Mesenchymal stem cell (in vitro differentiated cells and primary cell): ENCODE data around the gene EXOC6B.

ENCODE experiments used
- DNase-seq: peaks from one replicate; pipeline ENCODE4 v3.0.0-alpha.2; 2013
- H2AFZ ChIP-seq: one replicate; pipeline ENCODE4 v1.6.1; 2013; ENCODE audit warnings: low read depth, mild to moderate bottlenecking, control low read depth, inconsistent platforms, low read length, moderate library complexity
- H2AK5ac ChIP-seq: 2 replicates; pipeline ENCODE4 v1.6.1; 2013; ENCODE audit warnings: low read length, moderate library complexity, mild to moderate bottlenecking, inconsistent platforms; ENCODE audit not compliant: severe bottlenecking
- H2BK120ac ChIP-seq: one replicate; pipeline ENCODE4 v1.6.1; 2013; ENCODE audit warnings: low read depth, mild to moderate bottlenecking, inconsistent platforms, low read length, moderate library complexity
- H2BK12ac ChIP-seq, 2 experiments: one replicate each; pipeline ENCODE4 v1.6.1; 2013; ENCODE audit warnings: inconsistent platforms in 2 of 2, low read length in 2 of 2, mild to moderate bottlenecking in 2 of 2, moderate library complexity in 2 of 2, control low read depth in 1 of 2
- H2BK15ac ChIP-seq: one replicate; pipeline ENCODE4 v1.6.1; 2013; ENCODE audit warnings: mild to moderate bottlenecking, low read depth, inconsistent platforms; ENCODE audit not compliant: poor library complexity, severe bottlenecking
- H2BK5ac ChIP-seq: 2 replicates; pipeline ENCODE4 v1.6.1; 2013; ENCODE audit warnings: low read depth, mild to moderate bottlenecking, low read length, control low read depth, inconsistent platforms; ENCODE audit not compliant: poor library complexity, severe bottlenecking
- H3K14ac ChIP-seq, 2 experiments: one replicate each; pipeline ENCODE4 v1.6.1; 2013; ENCODE audit warnings: inconsistent platforms in 2 of 2, low read length in 2 of 2, control low read depth in 1 of 2, mild to moderate bottlenecking in 1 of 2, moderate library complexity in 1 of 2
- H3K18ac ChIP-seq, 2 experiments: one replicate each; pipeline ENCODE4 v1.6.1; 2013; ENCODE audit warnings: inconsistent platforms in 2 of 2, low read length in 2 of 2, control low read depth in 1 of 2, low read depth in 1 of 2, mild to moderate bottlenecking in 1 of 2
- H3K23ac ChIP-seq, 2 experiments: one replicate each; pipeline ENCODE4 v1.6.1; 2013; ENCODE audit warnings: inconsistent platforms in 2 of 2, low read length in 2 of 2, mild to moderate bottlenecking in 2 of 2, moderate library complexity in 2 of 2, control low read depth in 1 of 2
- H3K27ac ChIP-seq: 2 replicates; pipeline ENCODE4 v1.5.1; 2013; ENCODE audit warnings: mild to moderate bottlenecking, moderate library complexity, low read length, control low read depth, inconsistent platforms; ENCODE audit not compliant: poor library complexity, severe bottlenecking
- H3K27me3 ChIP-seq, 2 experiments: 2 replicates each; pipeline versions ENCODE4 v1.6.1 to v1.7.0; 2013; ENCODE audit warnings: low read length in 2 of 2, mild to moderate bottlenecking in 2 of 2, moderate library complexity in 2 of 2, control low read depth in 1 of 2, inconsistent platforms in 1 of 2; ENCODE audit not compliant: control insufficient read depth in 1 of 2, insufficient read depth in 1 of 2
- H3K36me3 ChIP-seq, 2 experiments: 2 replicates each; pipeline versions ENCODE4 v1.6.1 to v1.7.0; 2013; ENCODE audit warnings: low read length in 2 of 2, control low read depth in 1 of 2, inconsistent platforms in 1 of 2, low read depth in 1 of 2, mild to moderate bottlenecking in 1 of 2; ENCODE audit not compliant: insufficient read depth in 2 of 2, control insufficient read depth in 1 of 2
- H3K4ac ChIP-seq, 2 experiments: one replicate each; pipeline ENCODE4 v1.6.1; 2013; ENCODE audit warnings: inconsistent platforms in 2 of 2, low read length in 2 of 2, mild to moderate bottlenecking in 2 of 2, moderate library complexity in 2 of 2, control low read depth in 1 of 2, low read depth in 1 of 2
- H3K4me1 ChIP-seq: 2 replicates; pipeline ENCODE4 v1.6.1; 2013; ENCODE audit warnings: low read depth, low read length, control low read depth; ENCODE audit not compliant: control insufficient read depth, insufficient read depth
- H3K4me2 ChIP-seq: 2 replicates; pipeline ENCODE4 v1.6.1; 2013; ENCODE audit warnings: low read length, mild to moderate bottlenecking, inconsistent platforms; ENCODE audit not compliant: poor library complexity, severe bottlenecking
- H3K4me3 ChIP-seq, 2 experiments: 2 replicates each; pipeline versions ENCODE4 v1.5.1 to v1.7.0; 2013; ENCODE audit warnings: low read length in 2 of 2, mild to moderate bottlenecking in 2 of 2, control low read depth in 1 of 2, low read depth in 1 of 2; ENCODE audit not compliant: insufficient read depth in 1 of 2
- H3K79me1 ChIP-seq: replicated peaks from 2 replicates; pipeline ENCODE4 v1.6.1; 2013; ENCODE audit warnings: mild to moderate bottlenecking, control low read depth, low read length, inconsistent platforms; ENCODE audit not compliant: poor library complexity, severe bottlenecking
- H3K9ac ChIP-seq: 2 replicates; pipeline ENCODE4 v1.7.0; 2013; ENCODE audit warnings: mild to moderate bottlenecking, low read length, moderate library complexity
- H3K9me3 ChIP-seq: 2 replicates; pipeline ENCODE4 v1.7.0; 2013; ENCODE audit warnings: mild to moderate bottlenecking, low read length; ENCODE audit not compliant: control insufficient read depth
- H4K8ac ChIP-seq: one replicate; pipeline ENCODE4 v1.6.1; 2013; ENCODE audit warnings: inconsistent platforms, mild to moderate bottlenecking, low read length, moderate library complexity
- H4K91ac ChIP-seq: one replicate; pipeline ENCODE4 v1.6.1; 2013; ENCODE audit warnings: mild to moderate bottlenecking, low read length, inconsistent platforms
- WGBS: methylation state at CpG from one replicate; pipeline ENCODE4 v1.1.7; 2013; ENCODE audit warnings: mixed read lengths; 5-methylcytosine and 5-hydroxymethylcytosine counted together

EXOC6B gene

DNA sequence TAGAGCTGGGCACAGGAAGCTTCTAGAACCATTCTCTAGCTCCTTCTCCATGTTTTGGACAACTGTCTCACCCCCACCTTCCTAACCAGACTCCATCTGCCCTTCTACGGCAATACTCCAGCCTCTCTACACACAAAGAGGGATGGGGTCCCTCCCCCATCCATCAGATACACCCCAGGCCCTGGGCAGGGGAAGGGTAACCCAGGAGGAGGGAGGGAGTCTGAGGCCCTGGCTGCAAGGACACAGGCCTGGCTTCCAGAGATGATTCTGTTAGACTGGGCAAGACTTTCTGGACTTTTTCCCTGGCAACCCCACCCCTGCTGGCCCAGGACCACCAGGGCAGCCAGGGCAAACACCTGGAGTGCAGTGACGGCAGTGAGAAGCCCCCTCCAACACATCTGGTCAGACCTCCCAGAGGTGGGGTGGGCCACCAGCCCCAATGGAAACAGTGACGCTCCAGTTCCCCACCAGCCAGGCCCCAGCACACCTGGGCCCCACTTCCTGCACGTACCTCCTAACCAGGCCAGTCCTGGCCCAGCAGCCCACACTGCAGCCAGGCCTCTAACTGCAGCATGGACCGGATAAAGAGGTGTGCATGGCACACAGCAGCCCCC is 684.7 kb downstream of the EXOC6B start:
- H3K79me1 ChIP-seq: no peaks in the 10 kb centered on the region
- H3K4ac ChIP-seq: no peak overlapping the region
- H4K8ac ChIP-seq: no peak overlapping the region
- 95% methylated on average over 5 of the region's 5 CpGs for WGBS
- no peak overlapping the region for H3K9ac ChIP-seq
- H2BK120ac ChIP-seq: no peak overlapping the region
- no peak overlapping the region for H3K14ac ChIP-seq
- no peaks in the 10 kb centered on the region for H3K9me3 ChIP-seq
- H3K23ac ChIP-seq: no peak overlapping the region
- H2BK12ac ChIP-seq: no peak overlapping the region
- no peak overlapping the region for H2AK5ac ChIP-seq
- H2AFZ ChIP-seq: no peak overlapping the region
- H3K36me3 ChIP-seq: no peaks in the 10 kb centered on the region
- no peak overlapping the region for H3K18ac ChIP-seq
- H3K4me3 ChIP-seq: no peak overlapping the region
- H3K4me1 ChIP-seq: peaks cover 50% of the 10 kb centered on the region
- no peak overlapping the region for H2BK5ac ChIP-seq
- no peak overlapping the region for H4K91ac ChIP-seq
- H3K4me2 ChIP-seq: no peak overlapping the region
- H3K27me3 ChIP-seq: peaks cover 0 to 33% of the 10 kb centered on the region in 2 experiments
- no peak overlapping the region for H3K27ac ChIP-seq
- no peak overlapping the region for H2BK15ac ChIP-seq
- no peak for DNase-seq

DNA sequence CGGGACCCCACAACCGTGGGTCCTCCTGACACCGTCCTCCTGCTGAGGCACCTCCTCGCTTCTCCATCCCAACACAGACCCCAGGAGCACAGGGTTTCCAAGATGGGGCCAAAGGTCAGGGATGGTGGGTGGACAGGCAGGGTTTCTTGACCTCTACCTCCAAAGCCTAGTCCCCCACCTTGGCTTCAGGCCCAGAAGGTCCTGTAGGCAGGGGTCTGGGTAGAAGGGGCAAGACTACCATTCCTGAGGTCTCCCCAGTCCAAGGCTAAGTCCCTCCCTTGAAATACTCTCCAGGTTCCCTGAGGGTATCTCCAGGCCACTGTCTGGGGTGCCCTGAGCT is 685.2 kb downstream of the EXOC6B start:
- no peak for DNase-seq
- Histone ChIP-seq H4K91ac (no peak overlapping the region), H3K14ac (no peak overlapping the region), H3K27ac (no peak overlapping the region), H3K9me3 (no peaks in the 10 kb centered on the region), H2BK15ac (no peak overlapping the region), H2AK5ac (no peak overlapping the region), H2BK5ac (no peak overlapping the region), H2AFZ (no peak overlapping the region), H3K4me2 (no peak overlapping the region), H2BK120ac (no peak overlapping the region), H3K18ac (no peak overlapping the region), H3K4ac (no peak overlapping the region), H3K9ac (no peak overlapping the region), H3K36me3 (peaks cover 0 to 2% of the 10 kb centered on the region in 2 experiments), H3K4me1 (peaks cover 46% of the 10 kb centered on the region), H3K27me3 (peaks cover 0 to 28% of the 10 kb centered on the region in 2 experiments), H3K23ac (no peak overlapping the region), H2BK12ac (no peak overlapping the region), H3K79me1 (no peaks in the 10 kb centered on the region), H4K8ac (no peak overlapping the region), H3K4me3 (no peak overlapping the region)
- 80% methylated on average over 1 of the region's 4 CpGs for WGBS

DNA sequence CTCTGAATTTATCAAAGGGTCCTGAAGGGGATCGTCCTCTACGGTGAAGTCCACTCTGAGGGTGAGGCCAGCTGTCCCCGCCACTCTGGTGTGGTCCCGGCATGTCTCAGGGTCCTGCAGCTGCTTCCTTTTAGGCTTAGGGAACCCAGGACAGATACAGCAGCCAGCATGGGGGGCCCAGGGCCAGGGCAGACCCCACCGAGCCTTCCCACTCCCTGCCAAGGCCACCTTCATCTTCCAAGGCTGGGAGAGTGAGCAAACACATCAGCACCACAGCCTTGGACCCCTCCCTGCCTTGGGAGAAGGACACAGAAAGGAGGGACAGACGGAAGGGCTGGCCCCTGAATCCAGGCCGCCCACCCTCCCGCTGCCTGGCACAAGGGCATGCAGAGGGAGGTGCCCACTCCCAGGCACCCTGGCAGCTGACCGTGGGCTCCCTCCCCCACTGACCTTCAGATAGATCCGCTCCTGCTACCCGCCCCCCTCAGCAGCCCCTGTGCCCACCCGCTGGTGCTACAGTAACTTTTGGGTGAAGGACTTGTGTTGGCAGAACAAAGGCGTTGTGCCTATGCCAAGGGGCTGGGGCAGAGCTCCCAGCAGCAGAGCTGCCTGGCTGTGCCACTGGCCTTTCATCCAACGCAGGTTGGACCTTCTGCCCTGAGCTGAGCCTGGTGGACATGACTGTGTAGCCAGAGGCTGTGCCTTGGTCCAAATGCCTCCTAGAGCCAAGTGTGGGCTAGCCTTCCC is 685.8 kb downstream of the EXOC6B start:
- WGBS: 91% methylated on average over 10 of the region's 14 CpGs

DNA sequence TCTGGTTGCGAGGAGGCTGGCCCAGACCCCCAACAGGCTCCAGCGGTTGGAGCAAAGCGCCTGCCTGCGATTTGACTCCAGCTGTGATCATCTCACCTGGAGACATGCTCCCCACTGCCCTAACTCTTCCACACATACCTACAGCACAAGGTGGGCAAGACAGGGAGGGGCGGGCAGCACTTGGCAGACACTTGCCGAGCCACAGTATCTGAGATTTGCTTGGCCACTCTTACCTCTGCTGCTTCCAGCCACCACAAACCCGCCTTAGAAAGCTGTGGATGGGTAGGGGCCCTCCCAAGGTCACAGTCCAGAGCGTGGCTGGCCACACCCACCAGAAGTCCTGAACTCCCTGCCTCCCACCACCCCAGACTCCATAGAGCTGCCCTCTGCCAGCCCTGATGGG is 686.4 kb downstream of the EXOC6B start:
- H2AK5ac ChIP-seq: no peak overlapping the region
- H3K18ac ChIP-seq: no peak overlapping the region
- no peak overlapping the region for H3K23ac ChIP-seq
- peaks cover 0 to 19% of the 10 kb centered on the region in 2 experiments for H3K27me3 ChIP-seq
- no peak overlapping the region for H2BK120ac ChIP-seq
- H3K4me2 ChIP-seq: no peak overlapping the region
- no peak overlapping the region for H2BK5ac ChIP-seq
- H2BK12ac ChIP-seq: no peak overlapping the region
- no peaks in the 10 kb centered on the region for H3K79me1 ChIP-seq
- no peak overlapping the region for H2BK15ac ChIP-seq
- peaks cover 39% of the 10 kb centered on the region for H3K4me1 ChIP-seq
- no peak overlapping the region for H3K4me3 ChIP-seq
- H4K91ac ChIP-seq: no peak overlapping the region
- peaks cover 3 to 13% of the 10 kb centered on the region in 2 experiments for H3K36me3 ChIP-seq
- H2AFZ ChIP-seq: no peak overlapping the region
- H3K9me3 ChIP-seq: no peaks in the 10 kb centered on the region
- H4K8ac ChIP-seq: no peak overlapping the region
- no peak overlapping the region for H3K9ac ChIP-seq
- H3K4ac ChIP-seq: no peak overlapping the region
- 81% methylated on average over 8 of the region's 8 CpGs for WGBS
- H3K14ac ChIP-seq: no peak overlapping the region
- H3K27ac ChIP-seq: no peak overlapping the region
- no peak for DNase-seq

More for the DNA sequence above, 685.8 kb downstream of the EXOC6B start:
- Histone ChIP-seq H2BK120ac (no peak overlapping the region), H2BK5ac (no peak overlapping the region), H3K4me3 (no peak overlapping the region), H4K91ac (no peak overlapping the region), H2BK12ac (no peak overlapping the region), H3K9ac (no peak overlapping the region), H3K27me3 (peaks cover 0 to 22% of the 10 kb centered on the region in 2 experiments), H3K4me1 (peaks cover 42% of the 10 kb centered on the region), H3K27ac (no peak overlapping the region), H4K8ac (no peak overlapping the region), H3K36me3 (peaks cover 0 to 7% of the 10 kb centered on the region in 2 experiments), H3K79me1 (no peaks in the 10 kb centered on the region), H2AK5ac (no peak overlapping the region), H3K9me3 (no peaks in the 10 kb centered on the region), H3K14ac (no peak overlapping the region), H3K4me2 (no peak overlapping the region), H3K18ac (no peak overlapping the region), H2AFZ (no peak overlapping the region), H3K4ac (no peak overlapping the region), H3K23ac (no peak overlapping the region), H2BK15ac (no peak overlapping the region)
- DNase-seq: no peak
